ENCODE results near the gene LARGE1.

Gene LARGE1

GRCh38 chr22:33564683-33565082 lies 355.6 kb downstream of the LARGE1 start:
- DNase-seq (ENCODE audit: low read depth in 2 of 2): no peak

- DNase-seq (ENCODE audit: low read depth in 2 of 2): no peak
Measured at GRCh38 chr22:33563220-33563964, 356.9 kb downstream of the LARGE1 start.

DNA sequence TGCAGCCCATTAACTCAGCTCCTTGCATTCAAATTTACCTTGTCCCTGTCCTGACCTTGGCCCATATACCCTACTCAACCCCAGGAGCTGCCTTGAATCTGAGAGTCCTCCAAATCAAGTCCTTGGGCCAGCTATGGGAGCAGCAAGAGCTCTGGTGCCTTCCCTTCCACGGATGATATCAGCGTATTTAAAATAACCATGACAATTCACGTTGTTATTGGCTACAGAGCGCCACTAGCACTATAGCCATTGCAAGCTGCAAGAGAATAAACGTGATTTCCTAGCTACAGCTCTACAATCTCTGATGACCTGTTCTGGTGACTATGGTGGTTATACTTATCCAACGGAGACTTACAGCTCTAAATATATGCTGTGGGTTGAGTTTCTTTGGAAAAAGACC lies 357.8 kb downstream of the LARGE1 start:
- DNase-seq (ENCODE audit: low read depth in 2 of 2): no peak

DNA sequence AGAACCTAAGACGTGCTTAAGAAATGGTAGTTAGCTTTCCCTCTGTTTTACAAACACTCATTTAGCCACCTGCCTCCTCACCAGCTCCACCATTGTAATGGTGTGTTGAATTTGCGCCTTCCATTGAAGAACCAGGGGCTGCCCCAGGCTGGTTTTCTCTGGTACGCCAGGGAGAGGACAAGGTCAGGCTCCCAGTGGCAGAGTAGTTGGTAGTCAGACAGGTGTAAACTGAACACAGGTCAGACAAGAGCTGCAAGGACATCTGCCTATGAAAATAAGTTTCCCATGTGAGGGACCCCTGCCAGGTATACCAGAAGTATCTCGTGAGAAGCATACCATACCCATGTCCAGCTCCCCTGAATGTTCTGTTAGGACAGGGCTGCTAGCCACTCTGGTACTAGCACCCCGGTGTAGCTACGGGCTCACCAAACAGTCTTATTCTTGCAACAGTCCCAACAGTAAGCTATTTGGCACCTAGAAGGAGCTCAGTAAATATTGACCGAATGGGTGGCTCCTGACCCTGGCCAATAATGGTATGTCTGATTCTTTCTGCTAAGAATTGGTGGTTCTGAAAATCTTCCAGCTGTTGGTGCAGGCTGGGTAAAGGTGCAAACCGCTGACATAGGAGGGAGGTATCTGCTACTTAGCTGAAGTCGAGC lies 359.0 kb downstream of the LARGE1 start:
- DNase-seq (ENCODE audit: low read depth in 2 of 2): no peak

GRCh38 chr22:33557836-33558235 lies 362.4 kb downstream of the LARGE1 start:
- DNase-seq (ENCODE audit: low read depth in 2 of 2): no peak

- DNase-seq (ENCODE audit: low read depth in 2 of 2): no peak
Measured at GRCh38 chr22:33555814-33556522, 364.3 kb downstream of the LARGE1 start.

DNA sequence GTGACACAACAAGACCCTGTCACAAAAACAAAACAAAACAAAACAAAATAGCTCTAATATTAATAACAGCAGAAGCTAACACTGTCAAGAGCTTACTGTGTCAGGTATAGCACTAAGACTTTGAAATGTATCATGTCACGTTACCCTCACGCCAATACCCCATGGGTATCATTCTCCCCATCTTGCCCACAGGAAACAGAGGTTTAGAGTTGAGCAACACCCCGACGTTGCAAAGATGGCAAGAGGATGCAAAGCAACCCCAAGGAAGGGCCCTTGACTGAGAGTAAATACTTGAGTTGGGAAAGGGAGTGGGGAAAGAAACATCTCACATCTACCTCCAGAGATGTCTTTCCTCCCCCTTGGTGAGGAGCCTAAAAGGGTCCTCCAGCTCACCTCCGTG lies 366.8 kb downstream of the LARGE1 start:
- DNase-seq (ENCODE audit: low read depth in 2 of 2): no peak

- DNase-seq (ENCODE audit: low read depth in 2 of 2): no peak
Measured at GRCh38 chr22:33544707-33545106, 375.6 kb downstream of the LARGE1 start.

DNA sequence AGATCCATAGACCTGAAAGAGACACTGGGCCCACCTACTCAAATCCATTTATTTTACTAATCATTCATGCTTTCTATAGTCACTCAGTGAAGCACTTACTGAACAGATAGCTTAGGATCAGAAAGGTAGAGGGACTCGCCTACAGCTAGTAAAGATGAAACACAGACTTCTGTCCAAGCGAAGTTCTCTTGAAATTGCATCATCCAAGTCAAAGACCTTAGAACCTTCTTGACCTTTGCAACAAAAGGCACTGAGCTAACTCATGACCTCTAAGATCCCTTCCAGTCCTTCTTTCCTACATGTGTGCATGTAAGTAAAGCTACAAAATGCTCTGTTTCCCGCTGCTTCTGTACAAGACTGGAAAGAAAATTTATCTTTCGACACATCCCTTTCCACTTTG lies 377.6 kb downstream of the LARGE1 start:
- no peak for DNase-seq (ENCODE audit: low read depth in 2 of 2)

DNA sequence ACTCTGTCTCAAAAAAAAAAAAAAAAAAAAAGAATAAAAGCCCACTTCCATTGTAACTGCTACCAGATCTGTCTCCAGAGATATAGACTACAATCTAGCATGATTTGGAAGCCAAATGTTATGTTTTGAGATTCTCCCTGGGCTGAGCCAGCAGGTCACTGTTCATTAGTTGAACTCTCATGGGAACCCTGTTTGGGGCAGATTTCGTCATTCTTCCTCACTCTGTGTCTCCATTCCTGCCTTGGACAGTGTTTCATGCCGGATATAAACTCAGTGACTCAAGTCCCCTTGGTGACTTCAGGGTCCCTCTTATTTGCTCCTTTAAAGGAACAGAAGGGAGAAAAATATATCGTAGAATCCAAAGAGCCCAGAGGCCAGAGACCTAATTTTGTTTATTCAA lies 378.1 kb downstream of the LARGE1 start:
- DNase-seq (ENCODE audit: low read depth in 2 of 2): no peak

- DNase-seq (ENCODE audit: low read depth in 2 of 2): no peak
Measured at GRCh38 chr22:33539902-33540751, 380.1 kb downstream of the LARGE1 start.

DNA sequence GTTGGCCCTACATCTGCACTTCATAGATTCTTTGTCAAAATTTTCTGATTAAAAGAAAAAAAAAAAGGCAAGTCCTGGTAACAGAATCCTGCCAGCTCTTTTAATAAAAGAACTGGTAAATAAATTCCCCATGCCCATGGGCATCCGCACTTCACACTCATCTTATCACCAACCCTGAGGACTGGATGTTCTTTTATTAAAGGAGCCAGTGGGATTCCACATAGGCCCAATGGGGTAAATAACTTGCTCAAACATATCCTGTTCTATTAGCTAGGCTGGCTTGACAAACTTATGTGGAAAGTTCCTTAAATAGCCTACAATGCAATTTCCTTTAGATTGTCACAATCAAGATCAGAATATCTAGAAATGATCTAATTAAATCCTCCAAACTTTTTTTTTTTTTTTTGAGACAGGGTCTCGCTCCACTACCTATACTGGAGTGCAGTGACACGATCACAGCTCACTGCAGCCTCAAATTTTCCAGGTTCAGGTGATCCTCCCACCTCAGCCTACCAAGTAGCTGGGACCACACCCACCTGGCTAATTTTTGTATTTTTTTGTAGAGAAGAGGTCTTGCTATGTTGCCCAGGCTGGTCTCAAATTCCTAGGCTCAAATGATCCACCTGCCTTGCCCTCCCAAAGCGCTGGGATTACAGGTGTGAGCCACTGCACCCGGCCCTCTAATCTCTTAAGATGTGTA lies 380.9 kb downstream of the LARGE1 start:
- DNase-seq (ENCODE audit: low read depth in 2 of 2): no peak

DNA sequence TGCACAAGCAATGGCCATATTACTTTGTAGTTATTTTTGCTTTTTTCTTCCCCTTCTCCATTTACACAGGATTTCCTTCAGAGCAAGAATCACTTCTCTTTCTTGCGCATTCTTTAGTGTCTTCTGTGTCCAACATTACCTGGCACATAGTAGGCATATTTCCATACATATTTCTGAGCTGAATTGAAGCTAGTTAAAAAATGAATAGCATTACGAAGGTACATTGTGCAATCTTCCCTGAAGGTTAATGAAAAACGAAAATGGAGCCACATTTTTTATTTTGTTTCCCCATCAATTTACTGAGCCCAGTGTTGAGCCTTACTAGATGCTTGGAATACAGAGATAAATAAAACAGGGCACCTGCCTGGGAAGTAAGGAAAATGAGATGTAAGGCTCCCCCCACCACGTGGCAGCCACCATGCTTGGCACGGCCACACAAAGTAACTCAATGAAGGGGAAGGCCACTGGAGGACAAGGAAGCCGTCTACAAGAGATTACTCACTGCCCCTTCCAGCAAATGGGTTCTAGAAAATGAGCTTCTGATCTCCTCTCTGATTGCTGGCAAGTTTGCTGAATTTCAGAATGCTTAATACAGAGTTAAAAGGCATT lies 381.9 kb downstream of the LARGE1 start:
- no peak for DNase-seq (ENCODE audit: low read depth in 2 of 2)

- no peak for DNase-seq (ENCODE audit: low read depth in 2 of 2)
Measured at GRCh38 chr22:33537059-33537458, 383.2 kb downstream of the LARGE1 start.

- no peak for DNase-seq (ENCODE audit: low read depth in 2 of 2)
Measured at GRCh38 chr22:33535937-33536875, 384.1 kb downstream of the LARGE1 start.

DNA sequence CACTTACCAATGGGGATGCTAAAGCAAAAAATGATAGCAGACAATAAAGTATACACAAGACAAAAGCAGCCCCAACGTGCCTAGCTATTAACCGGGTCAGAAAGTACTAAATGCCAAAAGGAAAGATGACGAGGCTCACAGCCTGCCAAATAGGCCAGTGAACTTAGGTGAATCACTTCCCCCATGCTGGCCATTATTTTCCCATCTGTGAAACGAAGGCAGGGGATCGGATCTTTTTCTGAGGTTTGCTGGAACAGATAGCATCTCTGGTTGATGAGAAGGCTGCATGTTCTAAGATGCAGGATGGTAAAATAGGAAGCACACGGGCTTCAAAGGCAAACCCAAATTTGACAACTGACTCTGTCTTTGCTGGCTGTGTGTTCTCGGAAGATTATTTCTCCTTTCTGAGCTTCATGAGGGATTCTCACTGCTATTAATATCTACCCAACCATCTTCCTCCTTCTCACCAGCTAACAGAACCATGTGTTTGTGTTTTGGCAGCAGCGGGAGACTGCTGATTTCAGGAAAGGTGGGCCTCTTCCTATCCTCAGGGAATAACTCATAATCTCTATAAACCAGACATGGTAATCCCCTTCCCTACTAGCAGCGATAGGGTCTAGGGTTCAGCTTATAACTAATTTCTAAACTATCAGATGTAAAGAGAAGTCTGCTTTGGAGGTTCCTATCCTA lies 390.7 kb downstream of the LARGE1 start:
- DNase-seq (ENCODE audit: low read depth in 2 of 2): no peak

- no peak for DNase-seq (ENCODE audit: low read depth in 2 of 2)
Measured at GRCh38 chr22:33528183-33528582, 392.1 kb downstream of the LARGE1 start.

DNA sequence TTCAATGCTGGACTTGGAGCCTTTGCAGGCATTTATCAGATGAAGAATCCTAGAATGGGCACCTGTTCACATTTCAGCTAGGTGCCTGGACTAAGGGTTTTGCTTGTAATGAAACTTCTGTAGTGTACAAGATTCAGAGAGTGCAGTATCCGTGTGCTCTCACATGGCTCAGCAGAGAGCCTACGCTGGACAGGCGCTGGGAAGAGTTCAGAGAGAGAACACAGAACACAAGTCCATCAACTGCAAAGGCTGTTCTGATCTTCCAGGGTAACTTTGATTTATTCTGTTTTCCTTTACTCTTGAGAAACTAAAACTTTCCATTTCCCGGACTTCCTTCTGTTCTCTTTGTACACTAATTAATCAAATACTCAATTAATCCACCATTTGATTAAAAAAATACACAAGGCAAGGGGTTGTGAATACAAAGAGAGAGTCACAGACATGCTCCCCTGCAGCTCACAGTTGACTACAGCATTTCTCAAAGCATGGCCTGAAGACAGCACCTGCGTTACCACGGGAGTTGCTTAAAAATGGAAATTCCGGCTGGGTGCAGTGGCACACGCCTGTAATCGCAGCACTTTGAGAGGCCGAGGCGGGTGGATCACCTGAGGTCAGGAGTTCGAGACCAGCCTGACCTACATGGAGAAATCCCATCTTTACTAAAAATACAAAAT lies 393.7 kb downstream of the LARGE1 start:
- no peak for DNase-seq (ENCODE audit: low read depth in 2 of 2)
